ENCODE measurements around the gene TMEM25.
"Not testable (repeated sequence)": the region's sequence is repeated elsewhere in the genome, so short reads cannot be mapped to it uniquely, and the experiment has no call there.

Gene TMEM25

GRCh38 chr11:118530683-118531596 is at the start of gene TMEM25:
TMEM25 (plus strand) TSS chr11:118531192; CDS start chr11:118531802, 610 bp downstream.
- peak; percentile 74 for DNase-seq

GRCh38 chr11:118481238-118481637 is 49.8 kb upstream of the TMEM25 start:
- DNase-seq = not testable (repeated sequence)

DNA sequence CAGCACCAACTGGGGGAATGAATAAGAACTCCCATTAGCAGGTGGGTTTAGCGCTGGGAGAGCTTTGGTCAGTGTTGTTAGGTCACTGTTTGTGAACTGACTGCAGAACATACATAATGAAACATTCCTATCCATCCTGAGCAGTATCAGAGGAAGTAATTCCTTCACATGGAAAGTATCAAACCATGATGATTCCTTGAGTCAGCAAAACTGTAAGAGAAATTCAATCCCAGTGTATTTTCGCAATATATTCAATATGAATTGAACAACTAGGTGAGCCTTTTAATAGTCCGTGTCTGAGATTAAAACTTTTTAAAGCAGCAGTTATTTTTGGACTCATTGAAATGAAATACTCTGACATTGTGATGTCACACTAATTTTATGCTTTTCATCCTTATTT is 46.6 kb upstream of the TMEM25 start:
- no peak for DNase-seq

GRCh38 chr11:118485273-118485672 is 45.7 kb upstream of the TMEM25 start:
- DNase-seq = no peak

GRCh38 chr11:118488480-118489109 is 42.4 kb upstream of the TMEM25 start:
- peak; percentile 87 for DNase-seq

GRCh38 chr11:118491041-118491440 is 40.0 kb upstream of the TMEM25 start:
- no peak for DNase-seq

DNA sequence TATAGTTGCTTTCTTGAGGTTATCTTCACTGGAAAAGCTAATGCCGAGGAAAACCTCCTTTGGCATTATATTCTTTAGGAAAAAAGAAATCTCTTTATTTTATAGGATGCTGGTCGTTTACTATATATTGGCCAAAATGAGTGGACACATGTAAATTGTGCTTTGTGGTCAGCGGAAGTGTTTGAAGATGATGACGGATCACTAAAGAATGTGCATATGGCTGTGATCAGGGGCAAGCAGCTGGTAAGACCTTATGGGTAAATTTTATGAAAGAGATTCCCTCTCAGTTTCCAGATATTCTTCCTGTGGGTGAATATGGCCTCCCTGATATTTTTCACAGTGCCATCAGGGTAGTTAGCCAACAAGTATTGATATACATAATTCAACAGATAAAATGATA is 33.2 kb upstream of the TMEM25 start:
- DNase-seq = no peak

- DNase-seq = no peak
Observed at GRCh38 chr11:118503216-118503615, 27.8 kb upstream of the TMEM25 start.

DNA sequence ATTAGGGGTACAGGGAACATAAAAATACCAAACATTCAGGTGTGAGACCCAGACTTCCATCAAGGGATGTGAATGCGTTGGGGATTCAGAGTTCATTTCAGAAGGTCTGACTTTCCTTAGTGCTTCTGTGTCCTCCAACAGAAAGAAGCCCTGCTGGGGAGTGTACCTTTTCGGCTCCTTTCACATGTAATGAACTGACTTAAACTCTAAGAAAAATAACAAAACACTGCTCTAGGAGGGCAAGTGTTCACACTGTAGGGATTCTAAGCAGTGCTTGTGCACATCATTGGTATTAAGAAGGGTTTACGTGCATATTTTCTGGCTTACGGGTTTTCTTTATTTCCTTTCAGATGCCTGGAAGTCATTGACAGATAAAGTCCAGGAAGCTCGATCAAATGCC is 19.4 kb upstream of the TMEM25 start:
- DNase-seq = no peak

- DNase-seq = no peak
Observed at GRCh38 chr11:118514103-118514502, 16.9 kb upstream of the TMEM25 start.

DNA sequence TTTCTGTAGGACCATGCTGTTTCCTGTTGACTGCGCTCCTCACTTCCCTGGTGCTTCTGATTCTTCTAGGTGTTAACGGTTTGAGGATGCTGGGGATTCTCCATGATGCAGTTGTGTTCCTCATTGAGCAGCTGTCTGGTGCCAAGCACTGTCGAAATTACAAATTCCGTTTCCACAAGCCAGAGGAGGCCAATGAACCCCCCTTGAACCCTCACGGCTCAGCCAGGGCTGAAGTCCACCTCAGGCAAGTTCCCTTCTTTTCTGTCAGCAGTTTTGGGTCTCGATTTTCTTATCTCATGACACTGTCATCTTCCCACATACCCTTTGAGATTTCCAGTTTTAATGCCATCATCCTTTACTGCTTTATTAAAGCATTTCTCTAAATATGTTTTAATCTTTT is 11.4 kb upstream of the TMEM25 start:
- no peak for DNase-seq

DNA sequence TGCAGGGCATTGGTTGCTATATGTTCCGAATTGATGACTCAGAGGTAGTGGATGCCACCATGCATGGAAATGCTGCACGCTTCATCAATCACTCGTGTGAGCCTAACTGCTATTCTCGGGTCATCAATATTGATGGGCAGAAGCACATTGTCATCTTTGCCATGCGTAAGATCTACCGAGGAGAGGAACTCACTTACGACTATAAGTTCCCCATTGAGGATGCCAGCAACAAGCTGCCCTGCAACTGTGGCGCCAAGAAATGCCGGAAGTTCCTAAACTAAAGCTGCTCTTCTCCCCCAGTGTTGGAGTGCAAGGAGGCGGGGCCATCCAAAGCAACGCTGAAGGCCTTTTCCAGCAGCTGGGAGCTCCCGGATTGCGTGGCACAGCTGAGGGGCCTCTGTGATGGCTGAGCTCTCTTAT is 9.1 kb upstream of the TMEM25 start:
- DNase-seq = no peak

DNA sequence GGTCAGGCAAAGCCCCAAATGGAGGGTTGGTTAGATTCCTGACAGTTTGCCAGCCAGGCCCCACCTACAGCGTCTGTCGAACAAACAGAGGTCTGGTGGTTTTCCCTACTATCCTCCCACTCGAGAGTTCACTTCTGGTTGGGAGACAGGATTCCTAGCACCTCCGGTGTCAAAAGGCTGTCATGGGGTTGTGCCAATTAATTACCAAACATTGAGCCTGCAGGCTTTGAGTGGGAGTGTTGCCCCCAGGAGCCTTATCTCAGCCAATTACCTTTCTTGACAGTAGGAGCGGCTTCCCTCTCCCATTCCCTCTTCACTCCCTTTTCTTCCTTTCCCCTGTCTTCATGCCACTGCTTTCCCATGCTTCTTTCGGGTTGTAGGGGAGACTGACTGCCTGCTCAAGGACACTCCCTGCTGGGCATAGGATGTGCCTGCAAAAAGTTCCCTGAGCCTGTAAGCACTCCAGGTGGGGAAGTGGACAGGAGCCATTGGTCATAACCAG is 8.4 kb upstream of the TMEM25 start:
- DNase-seq = no peak

DNA sequence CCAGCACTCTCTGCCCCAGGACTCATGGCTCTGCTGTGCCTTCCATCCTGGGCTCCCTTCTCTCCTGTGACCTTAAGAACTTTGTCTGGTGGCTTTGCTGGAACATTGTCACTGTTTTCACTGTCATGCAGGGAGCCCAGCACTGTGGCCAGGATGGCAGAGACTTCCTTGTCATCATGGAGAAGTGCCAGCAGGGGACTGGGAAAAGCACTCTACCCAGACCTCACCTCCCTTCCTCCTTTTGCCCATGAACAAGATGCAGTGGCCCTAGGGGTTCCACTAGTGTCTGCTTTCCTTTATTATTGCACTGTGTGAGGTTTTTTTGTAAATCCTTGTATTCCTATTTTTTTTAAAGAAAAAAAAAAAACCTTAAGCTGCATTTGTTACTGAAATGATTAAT is 6.6 kb upstream of the TMEM25 start:
- no peak for DNase-seq

DNA sequence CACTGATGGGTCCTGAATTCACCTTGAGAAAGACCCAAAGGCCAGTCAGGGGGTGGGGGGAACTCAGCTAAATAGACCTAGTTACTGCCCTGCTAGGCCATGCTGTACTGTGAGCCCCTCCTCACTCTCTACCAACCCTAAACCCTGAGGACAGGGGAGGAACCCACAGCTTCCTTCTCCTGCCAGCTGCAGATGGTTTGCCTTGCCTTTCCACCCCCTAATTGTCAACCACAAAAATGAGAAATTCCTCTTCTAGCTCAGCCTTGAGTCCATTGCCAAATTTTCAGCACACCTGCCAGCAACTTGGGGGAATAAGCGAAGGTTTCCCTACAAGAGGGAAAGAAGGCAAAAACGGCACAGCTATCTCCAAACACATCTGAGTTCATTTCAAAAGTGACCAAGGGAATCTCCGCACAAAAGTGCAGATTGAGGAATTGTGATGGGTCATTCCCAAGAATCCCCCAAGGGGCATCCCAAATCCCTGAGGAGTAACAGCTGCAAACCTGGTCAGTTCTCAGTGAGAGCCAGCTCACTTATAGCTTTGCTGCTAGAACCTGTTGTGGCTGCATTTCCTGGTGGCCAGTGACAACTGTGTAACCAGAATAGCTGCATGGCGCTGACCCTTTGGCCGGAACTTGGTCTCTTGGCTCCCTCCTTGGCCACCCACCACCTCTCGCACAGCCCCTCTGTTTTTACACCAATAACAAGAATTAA is 6.1 kb upstream of the TMEM25 start:
- no peak for DNase-seq

GRCh38 chr11:118526688-118527087 is 4.3 kb upstream of the TMEM25 start:
- DNase-seq = no peak

DNA sequence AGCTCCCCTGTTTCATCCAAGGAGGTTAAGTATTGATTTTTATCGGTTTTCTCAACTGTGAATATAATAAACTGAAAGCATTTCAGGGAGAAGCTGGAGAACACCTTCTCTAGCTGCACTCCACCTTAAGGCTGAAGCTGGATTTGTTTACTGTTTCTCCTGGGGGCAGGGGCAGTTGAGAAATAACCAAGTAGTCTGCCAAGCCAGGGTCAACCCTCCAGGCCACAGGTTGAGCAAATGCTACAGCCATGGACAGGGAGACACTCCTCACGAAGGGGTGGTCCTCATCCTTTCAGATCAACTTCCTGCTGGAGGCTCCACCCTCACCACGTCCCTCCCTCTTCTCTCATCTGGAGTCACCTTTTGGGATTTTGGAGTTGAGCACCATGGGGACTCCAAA is 3.9 kb upstream of the TMEM25 start, which contains the start of gene TTC36:
TSS of gene TTC36 (plus strand) at position 366 of the 400 bp plus-strand sequence. CDS start at position 387, 21 bp downstream.
- DNase-seq = no peak

- DNase-seq = no peak
Observed at GRCh38 chr11:118528511-118528910, 2.5 kb upstream of the TMEM25 start.

- no peak for DNase-seq
Observed at GRCh38 chr11:118529584-118530175, 1.3 kb upstream of the TMEM25 start.

DNA sequence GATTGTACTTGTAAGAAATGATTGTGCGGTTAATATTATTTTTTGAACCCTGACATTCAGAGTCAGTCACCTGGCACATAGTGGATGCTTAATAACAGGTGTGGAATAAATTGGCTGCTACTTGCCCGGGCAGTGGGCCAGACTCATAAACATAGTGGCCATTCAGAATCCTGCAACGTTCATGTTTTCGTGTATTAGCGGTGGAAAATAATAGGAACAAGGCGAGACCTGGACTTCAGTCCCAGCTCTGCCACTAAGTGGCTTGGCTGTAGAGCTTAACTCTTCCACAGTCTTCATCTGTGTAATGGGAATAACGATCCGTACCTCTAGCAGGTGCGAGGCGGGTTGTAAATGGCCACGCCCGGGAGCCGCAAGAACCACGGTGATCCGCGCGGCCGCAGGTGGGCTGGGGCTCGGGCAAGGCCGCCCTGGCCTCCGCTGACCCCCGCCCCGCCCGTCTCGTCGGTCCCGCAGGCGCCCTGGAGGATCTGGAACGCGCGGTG is 761 bp upstream of the TMEM25 start:
- no peak for DNase-seq

DNA sequence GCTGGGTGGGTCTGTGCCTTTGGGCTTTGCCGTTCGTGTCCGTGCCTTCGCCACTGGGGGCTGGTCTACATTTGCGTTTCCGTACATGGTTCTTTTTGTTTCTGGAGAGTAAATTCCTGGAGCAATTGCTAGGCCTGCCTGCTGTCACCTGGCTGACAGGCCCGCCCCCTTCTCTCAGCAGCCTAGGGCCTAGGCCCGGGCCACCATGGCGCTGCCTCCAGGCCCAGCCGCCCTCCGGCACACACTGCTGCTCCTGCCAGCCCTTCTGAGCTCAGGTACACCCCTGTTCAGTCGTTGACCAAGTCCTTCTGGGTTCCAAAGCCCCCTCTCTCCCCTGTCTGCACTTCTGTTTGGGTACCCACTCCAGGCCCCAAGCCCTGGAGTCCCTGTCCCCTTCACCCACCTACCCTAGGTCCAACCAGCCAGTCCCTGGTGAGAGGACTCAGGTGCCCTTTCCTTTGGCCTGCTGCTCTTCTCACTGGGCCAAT is 649 bp downstream of the TMEM25 start:
- DNase-seq = no peak

DNA sequence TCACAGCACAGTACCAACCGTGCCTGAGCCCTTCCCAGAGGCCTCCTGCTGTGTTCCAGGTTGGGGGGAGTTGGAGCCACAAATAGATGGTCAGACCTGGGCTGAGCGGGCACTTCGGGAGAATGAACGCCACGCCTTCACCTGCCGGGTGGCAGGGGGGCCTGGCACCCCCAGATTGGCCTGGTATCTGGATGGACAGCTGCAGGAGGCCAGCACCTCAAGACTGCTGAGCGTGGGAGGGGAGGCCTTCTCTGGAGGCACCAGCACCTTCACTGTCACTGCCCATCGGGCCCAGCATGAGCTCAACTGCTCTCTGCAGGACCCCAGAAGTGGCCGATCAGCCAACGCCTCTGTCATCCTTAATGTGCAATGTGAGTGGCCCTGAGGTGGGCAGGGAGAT is 1.1 kb downstream of the TMEM25 start:
- no peak for DNase-seq

Data from CD4-positive, alpha-beta T cell treated with Interleukin-21 for 1 hour (primary cell).